Spleen (tissue), 11 donors: Measurements from ENCODE around the gene FRMD1. TPM values are rescaled to one million over a fixed set of nuclear protein-coding genes. Genes with fewer than 3 reads are reported as not detected.
A peak's percentile ranks its signal among the peaks of the same experiment; 100 is the strongest.

Experiments
- DNase-seq: peaks from one replicate; pipeline ENCODE4 v3.0.0-alpha.2; 2020
- H3K27ac ChIP-seq, 8 donors: fragments of 200-600 bp; sonication (generic) in 7 of 8; 1 replicate in 4 of 8; 2 replicates in 4 of 8; pipeline versions ENCODE4 v1.5.0 to v1.8.0; 2016 to 2021; ENCODE audit warnings: inconsistent platforms in 4 of 8, mild to moderate bottlenecking in 4 of 8, moderate library complexity in 1 of 8
- H3K27me3 ChIP-seq, 7 donors: fragments of 200-600 bp; sonication (generic) in 6 of 7; replicated peaks in 1 of 7; 1 replicate in 4 of 7; 2 replicates in 3 of 7; pipeline versions ENCODE4 v1.5.0 to v1.8.0; 2016 to 2021; ENCODE audit warnings: inconsistent platforms in 3 of 7, mild to moderate bottlenecking in 1 of 7
- H3K36me3 ChIP-seq, 6 donors: fragments of 200-600 bp; sonication (generic) in 5 of 6; 1 replicate in 4 of 6; 2 replicates in 2 of 6; pipeline versions ENCODE4 v1.5.0 to v1.8.0; 2016 to 2021; ENCODE audit warnings: inconsistent platforms in 2 of 6
- H3K4me1 ChIP-seq, 6 donors: fragments of 200-600 bp; sonication (generic) in 5 of 6; 1 replicate in 3 of 6; 2 replicates in 3 of 6; pipeline versions ENCODE4 v1.5.0 to v1.8.0; 2016 to 2021; ENCODE audit warnings: inconsistent platforms in 3 of 6
- H3K4me3 ChIP-seq, 8 donors: fragments of 200-600 bp; sonication (generic) in 7 of 8; 1 replicate in 4 of 8; 2 replicates in 4 of 8; pipeline versions ENCODE4 v1.5.0 to v1.8.0; 2016 to 2021; ENCODE audit warnings: inconsistent platforms in 4 of 8, mild to moderate bottlenecking in 4 of 8, moderate library complexity in 2 of 8
- H3K9me3 ChIP-seq, 8 donors: fragments of 200-600 bp; sonication (generic) in 7 of 8; 1 replicate in 4 of 8; 2 replicates in 4 of 8; pipeline versions ENCODE4 v1.5.0 to v1.8.0; 2016 to 2021; ENCODE audit warnings: inconsistent platforms in 4 of 8
- POLR2A ChIP-seq, 3 donors: fragments of 450-650 bp; IDR thresholded peaks; one replicate each; pipeline ENCODE4 v1.5.1; 2017; ENCODE audit warnings: antibody characterized with exemption in 3 of 3, mild to moderate bottlenecking in 1 of 3
- POLR2AphosphoS5 ChIP-seq, 3 donors: sonication (generic); formaldehyde crosslinking; IDR thresholded peaks; one replicate each; pipeline ENCODE4 v1.5.1; 2017; ENCODE audit warnings: antibody characterized with exemption in 3 of 3
- WGBS, 5 donors: extraction: QIAGEN DNeasy Blood & Tissue Kit in 3 of 5; methylation state at CpG; one replicate each; pipeline versions ENCODE4 v1.1.5 to v1.1.7; 2013 to 2018; 5-methylcytosine and 5-hydroxymethylcytosine counted together
- intact Hi-C: fragments of 100-400 bp; cut with DNase I; formaldehyde crosslinking; loops from one replicate; pipeline ENCODE4 v1.15.0; 2023; ENCODE audit warnings: low total_unique reads
- polyA plus RNA-seq, 3 donors: library from polyadenylated mRNA; stranded (reverse); fragments of 200-250 nt; gene quantifications; one replicate each; pipeline ENCODE4 v1.2.1, GENCODE V29; 2013
- total RNA-seq, 7 donors: library from RNA; depleted of rRNA in 3 of 7; stranded (reverse); fragments of >200 nt in 3 of 7; fragmentation: NEBNext Ultra II Directional in 4 of 7; extraction: Animal tissue kit (Norgen Biotek cat#: 25700) in 4 of 7; gene quantifications; one replicate each; pipeline versions ENCODE4 v1.1.0 to v1.2.1, GENCODE V29; 2016 to 2021
- TF ChIP-seq, protein P1 (sequence below), 11 experiments: fragments of 200-600 bp in 7 of 11; fragments of 450-650 bp in 4 of 11; sonication (generic) in 4 of 11; IDR thresholded peaks in 8 of 11; conservative IDR thresholded peaks in 3 of 11; 1 replicate in 7 of 11; 2 replicates in 4 of 11; pipeline versions ENCODE4 v1.4.0 to v1.8.0; 2016 to 2021; ENCODE audit warnings: antibody characterized with exemption in 11 of 11, inconsistent platforms in 4 of 11, mild to moderate bottlenecking in 1 of 11
- donor health status: healthy with polysubstance abuse.
- donor health status: DM: no; HTN: no; CAD: no; lungs with moderate emphysema.
- donor health status: DM: no; HTN: no; CAD: no.
- donor health status: Bipolar disorder and iron deficiency.
- donor health status: healthy.
- donor health status: DM: no; HTN: no; CAD: no.
- donor health status: DM: yes; HTN: yes; CAD: no.

The FRMD1 gene
- total and polyA plus RNA-seq, 10 donors, result 0.14 to 9.5 (median 1.5) TPM

DNA sequence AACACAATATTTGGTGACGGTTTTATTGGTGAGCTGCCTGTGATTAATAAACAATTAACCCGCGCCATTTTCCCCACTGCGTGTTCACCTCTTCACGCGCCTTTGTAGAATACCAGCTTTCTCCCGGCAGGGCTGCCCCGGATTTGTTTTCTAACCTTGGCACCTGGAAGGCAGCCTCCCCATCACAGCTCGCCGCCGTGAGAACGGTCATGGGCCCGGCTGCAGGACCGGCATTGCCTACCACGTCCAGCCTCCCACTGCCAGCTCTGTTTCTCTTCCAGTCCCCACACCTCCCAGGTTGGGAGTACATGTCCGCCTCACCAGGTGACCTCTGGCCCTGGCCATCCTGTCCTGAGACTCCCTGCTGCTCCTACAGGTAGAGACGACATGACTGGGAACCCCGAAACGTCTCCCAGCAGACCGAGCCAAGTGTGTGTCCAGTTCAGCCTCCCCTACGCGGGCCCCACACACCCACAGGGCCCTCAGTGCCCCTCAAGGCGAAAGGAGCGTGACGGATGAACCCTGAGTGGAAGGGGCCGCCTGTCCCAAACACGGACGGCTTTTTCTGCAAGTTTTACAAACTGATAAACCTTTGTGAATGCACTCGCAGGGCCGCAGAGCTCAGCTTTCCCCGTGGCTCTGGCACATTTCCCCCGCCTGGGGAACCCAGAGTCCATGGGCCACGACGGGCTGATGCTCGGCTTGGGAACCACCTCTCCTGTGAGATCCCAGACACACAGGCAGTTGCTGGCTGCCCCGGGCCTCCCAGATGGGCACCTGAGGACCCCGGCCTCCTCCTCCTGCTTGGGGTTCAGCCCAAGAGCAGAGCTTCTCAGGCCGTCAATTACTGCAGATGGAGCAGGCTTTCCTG is 25.7 kb downstream of the FRMD1 start:
- Histone ChIP-seq H3K27ac (no peak overlapping the region), H3K27me3 (no peaks in the 10 kb centered on the region), H3K9me3 (no peaks in the 10 kb centered on the region), H3K4me1 (peaks cover 0 to 3% (median 0%) of the 10 kb centered on the region in 6 donors), H3K4me3 (no peak overlapping the region), H3K36me3 (no peaks in the 10 kb centered on the region)
- DNase-seq, result peak; percentile 67
- WGBS, 5 donors, result 86 to 92% (median 86%) methylated on average over 37 to 38 of the region's 38 CpGs
- TF ChIP-seq POLR2AphosphoS5 (IDR thresholded peaks at IDR 0.05) (no peak), POLR2A (IDR thresholded peaks at IDR 0.05) (no peak)
- TF ChIP-seq, protein P1, sequence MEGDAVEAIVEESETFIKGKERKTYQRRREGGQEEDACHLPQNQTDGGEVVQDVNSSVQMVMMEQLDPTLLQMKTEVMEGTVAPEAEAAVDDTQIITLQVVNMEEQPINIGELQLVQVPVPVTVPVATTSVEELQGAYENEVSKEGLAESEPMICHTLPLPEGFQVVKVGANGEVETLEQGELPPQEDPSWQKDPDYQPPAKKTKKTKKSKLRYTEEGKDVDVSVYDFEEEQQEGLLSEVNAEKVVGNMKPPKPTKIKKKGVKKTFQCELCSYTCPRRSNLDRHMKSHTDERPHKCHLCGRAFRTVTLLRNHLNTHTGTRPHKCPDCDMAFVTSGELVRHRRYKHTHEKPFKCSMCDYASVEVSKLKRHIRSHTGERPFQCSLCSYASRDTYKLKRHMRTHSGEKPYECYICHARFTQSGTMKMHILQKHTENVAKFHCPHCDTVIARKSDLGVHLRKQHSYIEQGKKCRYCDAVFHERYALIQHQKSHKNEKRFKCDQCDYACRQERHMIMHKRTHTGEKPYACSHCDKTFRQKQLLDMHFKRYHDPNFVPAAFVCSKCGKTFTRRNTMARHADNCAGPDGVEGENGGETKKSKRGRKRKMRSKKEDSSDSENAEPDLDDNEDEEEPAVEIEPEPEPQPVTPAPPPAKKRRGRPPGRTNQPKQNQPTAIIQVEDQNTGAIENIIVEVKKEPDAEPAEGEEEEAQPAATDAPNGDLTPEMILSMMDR (IDR thresholded peaks at IDR 0.05 in 8 of 11, conservative IDR thresholded peaks at IDR 0.05 in 3 of 11), result no peak
- intact Hi-C loops, result no loop called here

DNA sequence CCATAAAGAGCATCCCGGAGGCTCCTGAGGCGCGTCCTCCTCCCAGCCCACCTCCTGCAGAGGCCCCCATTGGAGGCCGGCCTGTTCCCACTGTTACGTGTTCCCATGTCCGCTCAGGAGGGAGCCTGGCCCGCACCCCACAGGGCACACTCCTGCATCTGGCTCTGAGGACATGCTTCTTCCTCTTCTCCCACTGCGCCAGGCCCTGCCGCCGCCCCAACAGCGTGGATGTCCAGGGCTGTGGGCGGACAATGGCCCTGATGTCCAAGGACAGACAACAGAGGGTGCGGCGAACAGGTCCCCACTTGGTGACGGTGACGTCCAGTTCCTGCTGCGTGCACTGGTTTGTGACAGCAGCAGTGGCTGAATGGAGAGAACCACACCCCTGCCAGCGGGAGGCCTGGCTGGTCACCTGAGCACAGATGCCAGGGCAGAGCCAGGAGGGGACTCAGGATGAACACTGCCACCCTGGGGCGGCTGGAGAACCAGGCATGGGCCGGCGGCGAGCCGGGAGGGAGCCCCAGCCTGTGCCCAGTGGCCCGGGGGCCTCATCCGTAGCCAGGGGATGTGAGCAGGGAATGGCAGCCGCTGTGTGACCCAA is 26.6 kb downstream of the FRMD1 start:
- DNase-seq, result peak; percentile 85
- TF ChIP-seq POLR2AphosphoS5 (IDR thresholded peaks at IDR 0.05) (peak in 2 of 3 donors; percentile 27 to 53), POLR2A (IDR thresholded peaks at IDR 0.05) (no peak)
- TF ChIP-seq, protein P1 (IDR thresholded peaks at IDR 0.05 in 8 of 11, conservative IDR thresholded peaks at IDR 0.05 in 3 of 11), result no peak
- no peaks in the 10 kb centered on the region for H3K27me3 ChIP-seq
- intact Hi-C loops, result no loop called here
- 72 to 90% (median 83%) methylated on average over 18 to 26 of the region's 26 CpGs for WGBS, 5 donors
- no peak overlapping the region for H3K4me3 ChIP-seq
- peaks cover 0 to 3% (median 0%) of the 10 kb centered on the region in 6 donors for H3K4me1 ChIP-seq
- no peak overlapping the region for H3K27ac ChIP-seq
- no peaks in the 10 kb centered on the region for H3K36me3 ChIP-seq
- H3K9me3 ChIP-seq, result no peaks in the 10 kb centered on the region

DNA sequence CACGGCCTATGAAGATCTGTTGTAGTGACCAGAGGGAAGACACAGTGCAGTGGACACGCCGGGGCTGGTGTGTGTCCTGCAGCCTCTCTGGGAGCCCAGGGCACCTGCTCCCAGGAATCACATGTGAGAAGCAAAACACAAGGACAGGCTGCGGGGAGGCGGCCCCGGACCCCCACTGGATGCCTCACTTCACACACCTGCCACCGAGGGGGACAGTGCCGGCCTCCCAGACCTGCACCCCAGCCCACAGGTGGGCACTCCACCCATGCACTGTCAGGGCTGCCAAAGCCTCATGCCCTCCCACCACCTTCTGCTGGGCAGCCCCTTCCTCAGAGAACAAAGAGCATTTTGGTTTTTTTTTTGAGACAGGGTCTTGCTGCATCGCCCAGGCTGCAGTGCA is 27.4 kb downstream of the FRMD1 start:
- no peaks in the 10 kb centered on the region for H3K9me3 ChIP-seq
- H3K27me3 ChIP-seq, result no peaks in the 10 kb centered on the region
- H3K36me3 ChIP-seq, result no peaks in the 10 kb centered on the region
- H3K4me1 ChIP-seq, result peaks cover 0 to 3% (median 0%) of the 10 kb centered on the region in 6 donors
- 86 to 95% (median 90%) methylated on average over 7 to 9 of the region's 9 CpGs for WGBS, 5 donors
- no peak overlapping the region for H3K27ac ChIP-seq
- TF ChIP-seq POLR2A (IDR thresholded peaks at IDR 0.05) (no peak), POLR2AphosphoS5 (IDR thresholded peaks at IDR 0.05) (no peak)
- TF ChIP-seq, protein P1 (IDR thresholded peaks at IDR 0.05 in 8 of 11, conservative IDR thresholded peaks at IDR 0.05 in 3 of 11), result no peak
- DNase-seq, result peak; percentile 67
- H3K4me3 ChIP-seq, result no peak overlapping the region
- intact Hi-C loops, result no loop called here
